Measurements from ENCODE around the gene SNRPD3.

DNA sequence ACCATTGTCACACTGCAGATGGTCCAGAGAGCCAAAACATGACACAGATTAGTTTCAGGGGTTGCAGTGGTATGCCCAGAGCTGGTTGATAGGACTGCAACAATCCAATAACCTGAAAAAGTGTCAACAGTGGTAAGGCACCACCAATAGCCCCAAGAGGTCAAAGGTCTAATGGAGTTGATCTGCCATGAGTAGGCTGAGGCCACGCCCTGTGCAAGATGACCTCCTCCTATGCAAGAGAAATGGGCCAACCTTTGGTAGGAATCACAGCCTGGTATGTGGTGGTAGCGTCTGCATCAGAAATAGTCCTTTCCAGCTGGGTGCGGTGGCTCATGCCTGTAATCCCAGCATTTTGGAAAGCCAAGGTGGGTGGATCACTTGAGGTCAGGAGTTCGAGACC, 20.5 kb upstream of the SNRPD3 start:
- TF ChIP-seq CTCF (IDR thresholded peaks at IDR 0.05; ENCODE audit: borderline replicate concordance, extremely low read depth, low read length, poor library complexity, severe bottlenecking), result no peak
- no peak for TF ChIP-seq EZH2 (IDR thresholded peaks at IDR 0.05; ENCODE audit: borderline replicate concordance, low read depth, low read length, severe bottlenecking)

Measured in DND-41 (cell line).